GM21360 (cell line): Measurements from ENCODE around the gene TPK1.
"Not testable (repeated sequence)": the region's sequence is repeated elsewhere in the genome, so short reads cannot be mapped to it uniquely, and the experiment has no call there.

Experiments used
- ATAC-seq: cut with Tn5 transposase; IDR thresholded peaks from one replicate; pipeline ENCODE4 v1.9.1; 2021; ENCODE audit warnings: mild to moderate bottlenecking, moderate library complexity; ENCODE audit not compliant: unreplicated experiment

Gene TPK1

DNA sequence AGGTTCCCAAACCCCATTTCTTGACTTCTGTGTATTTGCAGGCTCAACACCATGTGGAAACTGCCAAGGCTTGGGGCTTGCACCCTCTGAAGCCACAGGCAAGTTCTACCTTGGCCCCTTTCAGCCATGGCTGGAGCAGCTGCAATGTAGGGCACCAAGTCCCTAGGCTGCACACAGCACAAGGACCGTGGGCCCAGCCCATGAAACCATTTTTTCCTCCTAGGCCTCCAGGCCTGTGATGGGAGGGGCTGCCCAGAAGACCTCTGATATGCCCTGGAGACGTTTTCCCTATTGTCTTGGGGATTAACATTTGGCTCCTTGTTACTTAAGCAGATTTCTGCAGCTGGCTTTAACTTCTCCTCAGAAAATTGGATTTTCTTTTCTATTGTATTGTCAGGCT lies 408.3 kb downstream of the TPK1 start:
- not testable (repeated sequence) for ATAC-seq

DNA sequence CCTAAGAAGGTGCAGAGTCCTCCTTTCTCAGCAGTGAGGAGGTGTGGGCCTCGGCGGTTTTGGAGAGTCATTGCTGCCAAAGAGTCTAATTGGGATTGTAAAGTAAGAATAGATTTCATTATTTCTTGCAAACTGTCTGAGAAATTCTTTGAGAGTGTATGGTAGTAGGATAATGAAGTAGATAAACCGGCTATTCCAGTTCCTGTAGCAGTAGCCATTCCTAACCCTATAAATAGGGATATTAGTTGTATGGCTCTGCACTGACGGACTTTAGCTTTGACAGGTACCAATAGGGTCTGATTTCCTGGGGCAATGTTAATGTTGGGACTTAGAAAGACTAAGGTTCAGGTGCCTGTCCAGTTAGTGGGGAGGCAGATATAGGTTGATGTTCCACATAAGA lies 416.9 kb downstream of the TPK1 start:
- ATAC-seq: not testable (repeated sequence)

DNA sequence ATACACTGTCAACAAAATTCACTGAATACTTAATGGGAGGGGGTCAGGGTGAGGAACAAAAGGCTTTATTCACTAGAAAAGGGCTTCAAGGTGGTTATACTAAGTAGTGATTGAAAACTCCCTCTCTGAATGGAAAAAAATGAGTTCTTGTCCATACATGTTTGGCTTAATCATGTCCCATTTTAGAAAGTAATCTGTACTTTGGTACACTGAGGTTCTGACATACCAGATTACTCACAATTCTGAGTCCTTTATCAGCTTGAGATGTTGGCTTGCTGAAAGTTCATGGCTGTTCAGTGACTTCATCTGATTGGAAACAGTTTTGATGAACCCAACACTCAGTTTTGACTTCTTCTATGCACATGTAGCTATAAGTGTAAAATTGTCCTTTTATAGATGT lies 419.5 kb downstream of the TPK1 start:
- no peak for ATAC-seq

DNA sequence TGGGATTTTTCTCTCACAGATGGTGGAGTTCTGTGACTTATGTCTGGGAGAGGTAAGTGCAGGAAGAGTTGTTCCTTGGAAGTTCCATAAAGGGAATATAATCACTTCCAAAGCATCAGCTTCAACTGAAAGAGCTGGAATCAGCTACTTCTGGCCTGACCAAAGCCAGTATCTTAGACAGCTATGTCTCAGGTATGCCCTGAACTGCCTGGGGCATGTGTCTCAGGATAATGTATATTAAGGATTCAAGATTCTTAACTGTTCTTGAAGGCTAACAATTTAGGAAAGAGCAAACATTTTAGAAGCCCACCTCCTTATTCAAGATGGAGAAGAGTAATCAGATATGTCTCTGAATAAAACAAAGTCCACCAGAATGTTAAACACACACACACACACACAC lies 420.0 kb downstream of the TPK1 start:
- ATAC-seq: no peak

DNA sequence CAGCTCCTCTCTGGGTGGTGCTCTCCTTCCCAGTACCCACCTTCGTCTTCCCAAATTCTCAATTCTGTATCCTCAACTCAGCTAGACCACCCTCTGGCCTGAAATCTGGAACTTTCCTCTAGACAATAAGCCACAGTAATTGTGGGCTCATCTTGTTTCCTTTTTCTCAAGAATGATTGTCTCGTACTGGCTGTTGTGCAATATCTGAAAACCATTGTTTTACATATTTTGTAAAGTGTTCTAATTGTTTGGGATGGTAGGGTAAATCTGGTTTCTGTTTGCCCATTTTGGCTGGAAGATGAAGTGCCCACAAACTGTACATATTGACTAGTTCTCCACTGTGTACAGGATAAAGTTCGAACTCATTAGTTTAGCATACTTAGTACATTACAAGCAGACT lies 421.0 kb downstream of the TPK1 start:
- no peak for ATAC-seq

DNA sequence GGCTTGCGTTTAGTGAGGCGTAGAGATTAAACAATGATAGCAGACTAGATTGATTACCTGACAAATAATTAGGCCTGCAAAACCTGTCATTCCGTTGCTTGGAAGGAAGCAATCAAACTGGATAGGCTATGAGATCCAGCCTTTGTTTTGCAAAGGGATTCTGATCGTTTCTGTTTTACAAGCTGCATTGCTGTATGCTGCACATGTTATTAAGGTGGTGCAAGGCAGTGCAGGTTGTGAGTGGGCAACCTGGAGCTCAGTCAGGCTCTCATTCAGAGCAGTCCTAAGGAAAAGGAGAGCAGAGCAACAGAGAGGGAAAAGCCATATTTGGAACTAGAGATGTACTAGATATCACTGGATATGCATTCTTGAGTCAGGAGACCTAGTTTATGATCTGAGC lies 425.4 kb downstream of the TPK1 start:
- ATAC-seq: no peak

DNA sequence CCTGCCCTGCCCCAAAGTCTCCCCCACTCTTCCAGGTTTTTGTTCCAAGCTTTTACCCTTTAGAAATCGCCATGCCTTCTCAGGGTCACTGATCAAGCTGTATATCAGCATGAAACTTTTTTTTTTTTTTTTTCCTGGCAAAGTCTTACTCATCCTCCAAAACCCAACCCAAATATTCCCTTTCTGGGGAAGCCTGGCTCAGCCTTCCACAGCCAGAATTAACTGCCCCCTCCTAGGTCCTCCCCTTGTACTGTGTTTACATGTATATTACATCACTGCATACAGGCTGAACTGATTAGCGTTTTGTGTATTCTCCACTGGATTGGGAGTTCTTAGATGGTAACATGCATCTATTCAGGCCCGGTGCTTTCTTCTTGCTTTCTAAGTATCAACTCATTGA lies 427.7 kb downstream of the TPK1 start:
- no peak for ATAC-seq

DNA sequence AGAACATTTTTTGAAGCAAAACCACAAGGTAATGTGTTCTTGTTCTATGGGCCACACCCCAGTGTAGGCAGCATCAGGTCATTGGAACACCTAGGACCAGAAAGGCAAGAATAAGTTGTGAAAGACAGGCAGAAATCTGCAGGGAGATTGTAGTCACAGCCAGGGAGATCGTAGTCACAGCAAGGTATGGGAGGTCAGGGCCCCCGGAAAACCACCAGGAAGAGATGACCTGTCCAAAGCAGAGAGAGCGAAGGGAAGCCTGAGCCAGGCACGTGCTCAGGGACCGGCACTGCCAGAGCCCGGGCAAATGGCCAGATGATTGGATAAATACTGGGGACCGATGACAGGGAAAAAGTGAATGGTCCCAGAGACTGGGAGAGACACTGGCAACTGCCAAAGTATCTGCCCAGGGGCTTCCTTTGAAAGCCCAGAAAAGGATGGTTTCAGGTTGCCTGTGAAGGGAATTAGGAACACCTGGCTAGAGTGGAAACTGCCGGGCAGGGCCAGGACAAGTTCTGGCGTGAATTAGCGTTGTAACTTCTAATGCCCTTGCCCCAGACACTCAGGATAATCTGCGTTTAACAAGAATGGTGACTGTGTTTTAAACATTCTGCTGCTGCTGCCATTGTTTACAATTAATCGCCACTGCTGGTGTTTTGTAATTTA lies 428.5 kb downstream of the TPK1 start:
- no peak for ATAC-seq

DNA sequence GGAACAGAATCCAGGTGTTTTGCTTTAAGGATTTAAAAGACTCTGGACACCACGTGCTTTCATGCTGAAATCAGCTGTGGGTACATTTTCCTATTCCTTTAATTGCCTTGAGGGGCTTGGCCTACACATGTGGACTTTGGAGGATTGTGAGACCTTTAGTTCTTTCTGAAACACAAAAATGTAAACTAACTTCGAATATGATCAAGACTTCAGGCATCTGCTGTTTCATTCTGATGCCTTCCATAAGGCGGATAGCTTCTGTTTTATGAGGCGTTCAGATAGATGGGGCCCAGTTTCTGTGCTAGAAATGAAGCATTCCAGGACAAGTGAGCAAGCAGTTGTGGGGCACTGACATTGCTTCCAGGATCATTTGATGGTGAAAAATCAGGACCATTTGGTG lies 430.9 kb downstream of the TPK1 start:
- no peak for ATAC-seq

DNA sequence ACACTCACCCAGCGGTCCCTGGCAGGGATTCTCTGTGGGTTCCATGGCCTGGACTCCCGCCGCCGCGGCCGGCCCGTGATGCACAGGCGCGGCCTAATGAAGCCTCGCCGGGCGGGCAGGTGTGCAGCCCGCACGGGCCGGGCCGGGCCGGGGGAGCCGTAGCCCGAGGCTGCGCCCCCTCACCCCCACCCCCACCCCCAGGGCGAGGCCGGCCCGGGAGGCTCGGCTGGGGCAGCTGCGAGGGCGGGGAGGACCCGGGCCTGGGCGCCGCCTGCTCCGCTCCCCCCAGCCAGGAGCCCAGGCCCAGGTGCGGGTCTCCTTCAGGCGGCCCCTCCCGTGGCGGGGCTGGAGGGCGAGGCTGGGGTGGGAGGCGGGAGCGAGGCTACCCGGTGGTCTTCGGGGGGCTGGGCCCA lies 432.2 kb downstream of the TPK1 start, which contains the start of gene NOBOX:
NOBOX (minus strand) TSS at position 45 of the 413 bp plus-strand sequence.
- no peak for ATAC-seq

DNA sequence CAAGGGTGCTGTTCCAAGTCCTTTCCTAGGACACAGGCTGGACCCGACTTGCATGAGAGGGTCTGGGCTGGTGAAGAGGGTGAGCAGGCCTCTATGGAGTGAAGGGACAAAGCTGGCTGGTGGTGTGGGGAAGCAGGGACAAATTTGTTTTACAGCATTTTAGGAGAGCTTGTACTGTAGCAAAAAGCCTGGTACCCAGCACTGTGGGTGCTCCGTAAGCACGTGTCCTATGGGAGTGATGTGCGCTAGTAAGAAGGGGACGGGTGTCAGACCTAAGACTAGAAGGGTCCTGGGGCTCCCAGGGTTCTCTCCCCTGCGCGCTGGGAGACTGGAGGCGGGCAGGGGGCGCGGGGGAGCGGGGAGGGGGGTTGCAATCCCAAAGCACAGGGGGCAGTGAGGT lies 432.8 kb downstream of the TPK1 start:
- no peak for ATAC-seq
